Measurements from ENCODE around the gene NHP2.
A peak's percentile ranks its signal among the peaks of the same experiment; 100 is the strongest.

Gene NHP2

GRCh38 chr5:178130576-178131445, 22.9 kb downstream of the NHP2 start, which contains the start of gene RMND5B:
Gene RMND5B (plus strand): TSS chr5:178131014. CDS start chr5:178138120, 7,106 bp downstream.
- TF ChIP-seq, protein P1, sequence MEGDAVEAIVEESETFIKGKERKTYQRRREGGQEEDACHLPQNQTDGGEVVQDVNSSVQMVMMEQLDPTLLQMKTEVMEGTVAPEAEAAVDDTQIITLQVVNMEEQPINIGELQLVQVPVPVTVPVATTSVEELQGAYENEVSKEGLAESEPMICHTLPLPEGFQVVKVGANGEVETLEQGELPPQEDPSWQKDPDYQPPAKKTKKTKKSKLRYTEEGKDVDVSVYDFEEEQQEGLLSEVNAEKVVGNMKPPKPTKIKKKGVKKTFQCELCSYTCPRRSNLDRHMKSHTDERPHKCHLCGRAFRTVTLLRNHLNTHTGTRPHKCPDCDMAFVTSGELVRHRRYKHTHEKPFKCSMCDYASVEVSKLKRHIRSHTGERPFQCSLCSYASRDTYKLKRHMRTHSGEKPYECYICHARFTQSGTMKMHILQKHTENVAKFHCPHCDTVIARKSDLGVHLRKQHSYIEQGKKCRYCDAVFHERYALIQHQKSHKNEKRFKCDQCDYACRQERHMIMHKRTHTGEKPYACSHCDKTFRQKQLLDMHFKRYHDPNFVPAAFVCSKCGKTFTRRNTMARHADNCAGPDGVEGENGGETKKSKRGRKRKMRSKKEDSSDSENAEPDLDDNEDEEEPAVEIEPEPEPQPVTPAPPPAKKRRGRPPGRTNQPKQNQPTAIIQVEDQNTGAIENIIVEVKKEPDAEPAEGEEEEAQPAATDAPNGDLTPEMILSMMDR (conservative IDR thresholded peaks at IDR 0.05): no peak
- H3K27ac ChIP-seq: peak within 1 kb of the TSS; percentile 98

- peak overlapping the region; percentile 98 for H3K27ac ChIP-seq
These were observed 23.5 kb downstream of the NHP2 start for GRCh38 chr5:178130234-178130575.

GRCh38 chr5:178129296-178129695, 24.4 kb downstream of the NHP2 start:
- H3K27ac ChIP-seq: peak overlapping the region; percentile 98
- TF ChIP-seq, protein P1 (conservative IDR thresholded peaks at IDR 0.05): no peak

- peak overlapping the region; percentile 51 for H3K27ac ChIP-seq
These were observed 26.2 kb downstream of the NHP2 start for GRCh38 chr5:178127300-178128009.

DNA sequence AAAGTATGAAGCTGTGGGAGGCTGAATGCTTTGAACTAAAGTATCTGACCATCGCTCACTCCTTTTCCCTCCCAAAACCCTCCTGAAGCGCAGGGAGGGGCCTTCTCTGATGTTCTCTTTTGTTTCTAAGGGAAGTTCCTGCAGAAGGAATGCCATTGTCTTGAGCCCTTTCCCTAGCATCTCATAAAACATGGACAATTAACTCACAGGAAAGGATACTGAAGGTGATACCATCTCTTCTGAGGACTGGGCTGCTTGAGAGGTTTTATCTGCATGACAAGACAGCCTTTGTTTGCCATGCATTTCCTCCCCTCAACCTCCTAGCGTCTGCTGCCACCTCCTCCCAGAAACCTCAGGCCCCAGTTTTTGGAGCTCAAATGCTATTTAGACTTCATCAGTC, 27.1 kb downstream of the NHP2 start:
- H3K27ac ChIP-seq: peak overlapping the region; percentile 51
- TF ChIP-seq, protein P1 (conservative IDR thresholded peaks at IDR 0.05): no peak

DNA sequence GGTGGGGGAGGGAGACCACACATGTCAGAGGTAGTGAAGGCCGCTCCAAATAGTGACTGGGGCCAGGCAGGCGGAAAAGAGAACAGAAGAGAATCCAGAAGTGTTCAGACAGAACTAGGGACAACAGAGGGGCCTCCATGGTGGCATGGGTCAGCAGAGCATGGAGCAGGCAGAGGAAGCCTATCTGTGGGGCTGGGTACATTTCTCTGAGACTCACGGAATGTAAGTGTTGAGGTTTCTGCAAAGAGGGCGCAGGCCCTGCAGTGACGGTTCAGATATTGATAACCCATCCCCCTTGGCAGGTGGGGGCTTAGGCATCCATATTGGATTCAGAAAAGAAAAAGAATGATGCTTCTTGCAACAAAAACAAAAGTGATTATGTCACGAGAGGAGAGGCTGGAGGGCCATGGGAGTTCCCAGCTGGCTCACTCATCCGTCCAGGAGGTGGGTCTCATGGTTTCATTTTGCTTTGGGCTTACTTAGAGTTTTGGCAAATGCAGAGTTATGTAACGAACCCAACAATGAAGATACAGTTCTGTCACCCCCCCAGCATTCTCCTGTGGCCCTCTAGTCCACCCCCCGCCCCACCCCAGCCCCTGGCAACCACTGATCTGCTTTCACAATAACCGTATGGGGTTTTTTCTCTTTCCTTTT, 28.3 kb downstream of the NHP2 start:
- TF ChIP-seq, protein P1 (conservative IDR thresholded peaks at IDR 0.05): no peak
- H3K27ac ChIP-seq: no peak overlapping the region

- no peak overlapping the region for H3K27ac ChIP-seq
- TF ChIP-seq, protein P1 (conservative IDR thresholded peaks at IDR 0.05): no peak
These were observed 29.4 kb downstream of the NHP2 start for GRCh38 chr5:178123966-178124925.

Data from VCaP (cell line).